HFFc6 (cell line): ENCODE measurements around the gene SLC16A5. TPM values are rescaled to one million over a fixed set of nuclear protein-coding genes. Genes with fewer than 3 reads are reported as not detected.

Experiments
- DNase-seq: peaks from one replicate; pipeline ENCODE4 v3.0.0-alpha.2; 2018
- H3K27ac Mint-ChIP-seq: 2 replicates; pipeline ENCODE4 v1.8.0; 2020; ENCODE audit warnings: mild to moderate bottlenecking, mixed read lengths
- H3K27me3 Mint-ChIP-seq: 2 replicates; pipeline ENCODE4 v1.8.0; 2021; ENCODE audit warnings: mild to moderate bottlenecking, moderate library complexity, mixed read lengths; ENCODE audit not compliant: insufficient read depth
- H3K36me3 Mint-ChIP-seq: 2 replicates; pipeline ENCODE4 v1.8.0; 2021; ENCODE audit warnings: low read depth, mixed read lengths
- H3K4me1 Mint-ChIP-seq: 2 replicates; pipeline ENCODE4 v1.8.0; 2020; ENCODE audit warnings: low read depth, mixed read lengths
- H3K4me3 Mint-ChIP-seq: 2 replicates; pipeline ENCODE4 v1.8.0; 2020; ENCODE audit warnings: mild to moderate bottlenecking, moderate library complexity, mixed read lengths
- H3K9me3 Mint-ChIP-seq: 2 replicates; pipeline ENCODE4 v1.8.0; 2020; ENCODE audit warnings: mild to moderate bottlenecking, mixed read lengths
- CTCF ChIP-seq: fragments of 200-600 bp; sonication (generic); IDR thresholded peaks from 2 replicates; pipeline ENCODE4 v1.5.0; 2021; ENCODE audit warnings: antibody characterized with exemption, mild to moderate bottlenecking
- total RNA-seq, 6 experiments: library from RNA; stranded (reverse); fragmentation: NEBNext Ultra II Directional; extraction: Animal tissue kit (Norgen Biotek cat#: 25700); gene quantifications; 2 replicates in 1 of 6; 3 replicates in 5 of 6; pipeline ENCODE4 v1.2.3, GENCODE V29; 2021

SLC16A5 gene
- total RNA-seq, 6 experiments from 2014 or later, result 13.9 to 25.0 (median 21.1) TPM

GRCh38 chr17:75046407-75047289 is 41.1 kb upstream of the SLC16A5 start, which contains the start of the genes ATP5PD and KCTD2:
Gene ATP5PD (minus strand): TSS chr17:75046969. CDS start chr17:75042650, 4,319 bp downstream.
Gene KCTD2 (plus strand): TSS chr17:75047225. CDS start chr17:75047251, 26 bp downstream.
- TF ChIP-seq CTCF, result peak; percentile 39; the same call in 1 of the 2 replicates
- peak; percentile 95 for DNase-seq
- peaks cover 2% of the 10 kb centered on the region for H3K36me3 Mint-ChIP-seq
- peak within 1 kb of the TSS; percentile 98 for H3K4me3 Mint-ChIP-seq
- H3K27me3 Mint-ChIP-seq, result peaks cover 3% of the 10 kb centered on the region
- H3K4me1 Mint-ChIP-seq, result peaks cover 34% of the 10 kb centered on the region
- peak within 1 kb of the TSS; percentile 97 for H3K27ac Mint-ChIP-seq
- no peaks in the 10 kb centered on the region for H3K9me3 Mint-ChIP-seq

GRCh38 chr17:75047398-75048098 is 40.2 kb upstream of the SLC16A5 start:
- Mint-ChIP-seq H3K4me1 (peaks cover 34% of the 10 kb centered on the region), H3K36me3 (peaks cover 10% of the 10 kb centered on the region), H3K27me3 (peaks cover 3% of the 10 kb centered on the region), H3K4me3 (peak overlapping the region; percentile 94), H3K27ac (peak overlapping the region; percentile 44), H3K9me3 (no peaks in the 10 kb centered on the region)
- TF ChIP-seq CTCF, result no peak
- DNase-seq, result no peak

GRCh38 chr17:75048249-75048878 is 39.4 kb upstream of the SLC16A5 start:
- DNase-seq, result no peak
- peak overlapping the region; percentile 94 for H3K4me3 Mint-ChIP-seq
- H3K36me3 Mint-ChIP-seq, result peaks cover 17% of the 10 kb centered on the region
- H3K4me1 Mint-ChIP-seq, result peaks cover 34% of the 10 kb centered on the region
- no peaks in the 10 kb centered on the region for H3K9me3 Mint-ChIP-seq
- peaks cover 3% of the 10 kb centered on the region for H3K27me3 Mint-ChIP-seq
- peak overlapping the region; percentile 44; the same call in 1 of the 2 replicates for H3K27ac Mint-ChIP-seq
- no peak for TF ChIP-seq CTCF

GRCh38 chr17:75049057-75049456 is 38.7 kb upstream of the SLC16A5 start:
- H3K27me3 Mint-ChIP-seq, result peaks cover 3% of the 10 kb centered on the region
- no peak overlapping the region for H3K4me3 Mint-ChIP-seq
- peaks cover 19% of the 10 kb centered on the region for H3K36me3 Mint-ChIP-seq

More at GRCh38 chr17:75049057-75049456, 38.7 kb upstream of the SLC16A5 start:
- no peak overlapping the region for H3K27ac Mint-ChIP-seq
- H3K4me1 Mint-ChIP-seq, result peaks cover 30% of the 10 kb centered on the region
- no peaks in the 10 kb centered on the region for H3K9me3 Mint-ChIP-seq
- TF ChIP-seq CTCF, result no peak
- no peak for DNase-seq
